Esophagus muscularis mucosa (tissue), 4 donors: ENCODE measurements around the gene LRRC8E.

Experiments
- CTCF ChIP-seq, 3 experiments: fragments of 200-600 bp in 2 of 3; fragments of 450-650 bp in 1 of 3; sonication (generic) in 2 of 3; IDR thresholded peaks; one replicate each; pipeline ENCODE4 v1.5.1; 2017 to 2019; ENCODE audit warnings: antibody characterized with exemption in 3 of 3, mild to moderate bottlenecking in 2 of 3, moderate library complexity in 1 of 3
- EP300 ChIP-seq: sonication (generic); formaldehyde crosslinking; IDR thresholded peaks from one replicate; pipeline ENCODE4 v1.6.1; 2017; ENCODE audit warnings: antibody characterized with exemption
- POLR2A ChIP-seq: fragments of 450-650 bp; IDR thresholded peaks from one replicate; pipeline ENCODE4 v1.6.1; 2017; ENCODE audit warnings: antibody characterized with exemption, moderate library complexity, mild to moderate bottlenecking, low read depth
- POLR2AphosphoS5 ChIP-seq, 2 donors: sonication (generic); formaldehyde crosslinking; IDR thresholded peaks; one replicate each; pipeline ENCODE4 v1.6.1; 2017; ENCODE audit warnings: antibody characterized with exemption in 2 of 2

DNA sequence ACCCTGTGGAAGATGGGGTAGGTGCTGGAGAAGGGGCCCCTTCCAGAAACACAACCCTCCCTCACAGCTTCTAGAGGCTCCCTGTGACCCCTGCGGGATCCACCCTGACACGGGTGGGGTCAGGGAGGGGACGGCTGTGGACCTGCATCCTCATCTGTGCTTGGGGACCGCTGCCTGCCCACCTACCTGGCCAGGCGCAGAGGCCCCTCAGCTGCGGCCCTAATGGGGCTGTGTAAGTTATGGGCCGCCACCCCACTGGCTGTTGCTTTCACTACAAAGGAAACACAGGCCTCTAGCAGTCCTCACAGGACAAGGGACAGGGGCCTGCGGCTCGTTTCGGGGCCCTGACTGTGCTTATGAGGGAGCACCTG lies 44.6 kb downstream of the LRRC8E start:
- TF ChIP-seq POLR2AphosphoS5 (IDR thresholded peaks at IDR 0.05) = no peak
- no peak for TF ChIP-seq POLR2A
- no peak for TF ChIP-seq CTCF (IDR thresholded peaks at IDR 0.05)
- no peak for TF ChIP-seq EP300
